ENCODE results near the gene SF3B5.

DNA sequence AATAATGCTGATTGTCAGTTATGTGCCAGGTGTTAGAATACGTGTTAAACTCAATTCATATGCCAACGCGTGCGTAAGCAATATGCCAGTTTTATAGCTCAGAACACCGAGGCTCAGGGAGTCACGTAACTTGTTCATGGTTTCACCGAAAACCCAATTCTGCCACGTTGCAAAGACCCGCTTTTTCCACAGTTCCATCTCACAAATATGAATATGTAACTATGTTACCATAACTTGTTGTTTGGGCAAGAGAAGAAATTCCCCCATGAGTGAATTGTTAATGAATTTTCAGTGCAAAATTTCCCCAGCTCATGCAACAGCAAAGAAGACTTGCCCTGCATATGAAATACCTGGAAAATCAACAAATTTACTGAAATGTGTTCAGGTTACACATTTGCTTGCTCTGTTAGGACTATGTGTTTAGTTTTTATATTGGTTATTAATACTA is 30.1 kb downstream of the SF3B5 start:
- TF ChIP-seq, protein P1, sequence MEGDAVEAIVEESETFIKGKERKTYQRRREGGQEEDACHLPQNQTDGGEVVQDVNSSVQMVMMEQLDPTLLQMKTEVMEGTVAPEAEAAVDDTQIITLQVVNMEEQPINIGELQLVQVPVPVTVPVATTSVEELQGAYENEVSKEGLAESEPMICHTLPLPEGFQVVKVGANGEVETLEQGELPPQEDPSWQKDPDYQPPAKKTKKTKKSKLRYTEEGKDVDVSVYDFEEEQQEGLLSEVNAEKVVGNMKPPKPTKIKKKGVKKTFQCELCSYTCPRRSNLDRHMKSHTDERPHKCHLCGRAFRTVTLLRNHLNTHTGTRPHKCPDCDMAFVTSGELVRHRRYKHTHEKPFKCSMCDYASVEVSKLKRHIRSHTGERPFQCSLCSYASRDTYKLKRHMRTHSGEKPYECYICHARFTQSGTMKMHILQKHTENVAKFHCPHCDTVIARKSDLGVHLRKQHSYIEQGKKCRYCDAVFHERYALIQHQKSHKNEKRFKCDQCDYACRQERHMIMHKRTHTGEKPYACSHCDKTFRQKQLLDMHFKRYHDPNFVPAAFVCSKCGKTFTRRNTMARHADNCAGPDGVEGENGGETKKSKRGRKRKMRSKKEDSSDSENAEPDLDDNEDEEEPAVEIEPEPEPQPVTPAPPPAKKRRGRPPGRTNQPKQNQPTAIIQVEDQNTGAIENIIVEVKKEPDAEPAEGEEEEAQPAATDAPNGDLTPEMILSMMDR (IDR thresholded peaks at IDR 0.05; ENCODE audit: low read length), result no peak
- TF ChIP-seq EZH2 (IDR thresholded peaks at IDR 0.05; ENCODE audit: borderline replicate concordance, low read length), result no peak
